Measurements from ENCODE around the gene CACUL1. TPM values are rescaled to one million over a fixed set of nuclear protein-coding genes. Genes with fewer than 3 reads are reported as not detected.

The CACUL1 gene
- total RNA-seq, 3 donors from 2014 or later: 31.2 to 33.5 (median 31.8) TPM

DNA sequence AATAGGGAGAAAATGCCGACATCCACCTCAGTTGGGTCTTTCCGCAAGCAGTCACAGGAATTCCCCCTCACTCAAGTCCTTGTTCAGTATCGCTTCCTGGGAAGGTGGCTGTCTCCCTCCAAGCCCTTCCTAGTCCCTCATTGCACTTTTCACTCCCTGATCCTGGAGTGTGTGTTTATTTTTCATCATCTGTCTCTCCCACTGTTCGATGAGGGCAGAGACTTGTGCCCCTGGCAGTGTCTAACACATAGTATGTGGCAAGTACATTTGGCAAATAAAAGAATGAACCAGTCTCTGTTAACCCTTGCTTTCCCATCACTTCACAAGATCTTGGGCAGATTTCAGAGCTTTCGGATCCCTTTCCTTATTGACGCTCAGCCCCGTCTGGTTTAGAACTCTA lies 24.0 kb upstream of the CACUL1 start:
- DNase-seq (no peak), ATAC-seq (no peak)
- peaks cover 13% of the 10 kb centered on the region for H3K27me3 Mint-ChIP-seq (ENCODE audit: low read depth)
- H3K36me3 Mint-ChIP-seq (ENCODE audit: insufficient read depth): no peaks in the 10 kb centered on the region
- H3K9me3 Mint-ChIP-seq: peaks cover 7% of the 10 kb centered on the region
- H3K4me1 Mint-ChIP-seq (ENCODE audit: low read depth): no peaks in the 10 kb centered on the region
- no peak overlapping the region for H3K4me3 Mint-ChIP-seq

DNA sequence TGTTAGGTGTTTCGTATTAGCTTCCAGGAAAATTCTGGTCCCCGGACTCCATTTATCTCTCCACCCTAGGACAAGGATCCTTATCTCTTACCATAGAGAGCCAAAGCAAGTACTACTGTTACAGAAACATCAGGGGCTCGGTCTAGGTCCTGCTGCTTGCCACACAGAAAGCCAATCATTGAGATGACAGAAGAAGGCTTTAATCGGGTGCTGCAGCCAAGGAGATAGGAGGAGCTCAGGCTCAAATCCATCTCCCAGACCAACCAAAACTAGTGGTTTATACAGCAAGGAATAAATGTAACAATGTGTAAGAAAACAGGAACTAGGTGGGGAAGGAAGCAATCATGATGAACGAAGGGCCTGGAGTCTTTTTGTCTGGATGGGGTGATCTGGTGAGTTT lies 22.2 kb upstream of the CACUL1 start:
- no peaks in the 10 kb centered on the region for H3K36me3 Mint-ChIP-seq (ENCODE audit: insufficient read depth)
- H3K9me3 Mint-ChIP-seq: peaks cover 7% of the 10 kb centered on the region
- ATAC-seq (no peak), DNase-seq (no peak)
- H3K4me3 Mint-ChIP-seq: no peak overlapping the region
- no peaks in the 10 kb centered on the region for H3K4me1 Mint-ChIP-seq (ENCODE audit: low read depth)
- H3K27me3 Mint-ChIP-seq (ENCODE audit: low read depth): peaks cover 11% of the 10 kb centered on the region

DNA sequence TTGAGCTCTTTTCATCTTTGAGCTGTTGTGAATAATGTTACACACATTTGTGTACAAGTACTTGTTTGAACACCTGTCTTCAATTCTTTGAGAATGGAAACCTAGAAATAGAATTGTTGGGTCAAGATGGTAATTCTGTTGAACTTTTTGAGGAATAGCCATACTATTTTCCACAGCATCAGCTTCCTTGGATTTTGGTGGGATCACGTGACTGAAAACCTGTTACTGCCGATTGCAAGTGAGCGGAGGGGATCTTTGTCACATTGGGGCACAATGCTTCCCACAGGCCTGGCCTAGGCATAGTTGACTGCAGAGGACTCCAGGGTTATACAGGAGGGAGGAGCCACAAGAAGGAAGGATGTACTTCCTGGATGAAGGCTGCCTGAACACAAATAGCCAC lies 21.3 kb upstream of the CACUL1 start:
- H3K36me3 Mint-ChIP-seq (ENCODE audit: insufficient read depth): no peaks in the 10 kb centered on the region
- H3K9me3 Mint-ChIP-seq: peaks cover 7% of the 10 kb centered on the region
- ATAC-seq (no peak), DNase-seq (no peak)
- peaks cover 14% of the 10 kb centered on the region for H3K27me3 Mint-ChIP-seq (ENCODE audit: low read depth)
- H3K4me1 Mint-ChIP-seq (ENCODE audit: low read depth): no peaks in the 10 kb centered on the region
- H3K4me3 Mint-ChIP-seq: no peak overlapping the region

- ATAC-seq (no peak), DNase-seq (no peak)
- no peaks in the 10 kb centered on the region for H3K36me3 Mint-ChIP-seq (ENCODE audit: insufficient read depth)
- H3K9me3 Mint-ChIP-seq: peaks cover 7% of the 10 kb centered on the region
- no peaks in the 10 kb centered on the region for H3K4me1 Mint-ChIP-seq (ENCODE audit: low read depth)
- peaks cover 14% of the 10 kb centered on the region for H3K27me3 Mint-ChIP-seq (ENCODE audit: low read depth)
- no peak overlapping the region for H3K4me3 Mint-ChIP-seq
These were observed 20.7 kb upstream of the CACUL1 start for GRCh38 chr10:118775478-118775877.

- H3K27me3 Mint-ChIP-seq (ENCODE audit: low read depth): peaks cover 3% of the 10 kb centered on the region
- DNase-seq (no peak), ATAC-seq (no peak)
- no peaks in the 10 kb centered on the region for H3K4me1 Mint-ChIP-seq (ENCODE audit: low read depth)
- H3K4me3 Mint-ChIP-seq: no peak overlapping the region
- peaks cover 7% of the 10 kb centered on the region for H3K9me3 Mint-ChIP-seq
- no peaks in the 10 kb centered on the region for H3K36me3 Mint-ChIP-seq (ENCODE audit: insufficient read depth)
These were observed 18.3 kb upstream of the CACUL1 start for GRCh38 chr10:118773041-118773440.

- DNase-seq: no peak
- Mint-ChIP-seq H3K9me3 (peaks cover 5% of the 10 kb centered on the region), H3K36me3 (ENCODE audit: insufficient read depth) (no peaks in the 10 kb centered on the region), H3K27me3 (ENCODE audit: low read depth) (peaks cover 3% of the 10 kb centered on the region), H3K4me1 (ENCODE audit: low read depth) (no peaks in the 10 kb centered on the region), H3K4me3 (no peak overlapping the region)
- no peak for ATAC-seq
These were observed 17.2 kb upstream of the CACUL1 start for GRCh38 chr10:118771976-118772375.

DNA sequence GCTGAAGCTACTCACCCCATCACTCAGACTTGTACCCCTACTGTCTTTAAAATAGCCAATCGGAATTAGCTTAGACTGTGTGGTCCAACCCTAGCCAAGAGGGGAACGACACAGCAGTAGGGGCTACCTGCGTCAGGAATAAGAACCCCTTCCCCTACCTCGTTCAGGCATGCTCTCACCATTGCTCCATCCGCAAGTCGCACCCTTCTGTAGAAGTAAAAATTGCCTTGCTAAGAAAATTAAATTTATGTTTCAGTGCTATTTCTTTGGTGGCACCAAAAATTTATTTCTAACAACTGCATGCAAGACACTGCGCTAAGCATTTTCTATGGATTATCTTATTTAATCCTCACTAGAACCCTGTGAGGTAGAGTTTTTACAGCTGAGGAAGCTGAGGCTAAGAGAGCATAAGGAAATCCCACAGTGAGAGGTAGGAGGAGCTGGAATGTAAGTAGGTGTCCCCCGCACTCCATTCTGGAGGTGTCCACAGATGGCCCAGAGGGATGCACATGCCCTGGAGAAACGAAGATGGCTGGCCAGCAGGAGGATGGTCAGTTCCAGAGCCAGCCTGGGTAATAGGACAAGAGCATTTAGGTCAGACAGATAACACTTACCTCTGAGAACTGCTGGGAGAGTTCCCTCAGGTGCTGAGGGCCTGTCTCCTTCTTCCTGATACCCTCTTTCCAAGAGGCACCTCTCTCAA lies 15.3 kb upstream of the CACUL1 start:
- Mint-ChIP-seq H3K36me3 (ENCODE audit: insufficient read depth) (no peaks in the 10 kb centered on the region), H3K9me3 (no peaks in the 10 kb centered on the region), H3K4me3 (no peak overlapping the region), H3K4me1 (ENCODE audit: low read depth) (no peaks in the 10 kb centered on the region), H3K27me3 (ENCODE audit: low read depth) (peaks cover 3% of the 10 kb centered on the region)
- ATAC-seq (no peak), DNase-seq (no peak)

- DNase-seq (no peak), ATAC-seq (no peak)
- Mint-ChIP-seq H3K4me1 (ENCODE audit: low read depth) (no peaks in the 10 kb centered on the region), H3K9me3 (no peaks in the 10 kb centered on the region), H3K4me3 (no peak overlapping the region), H3K36me3 (ENCODE audit: insufficient read depth) (no peaks in the 10 kb centered on the region), H3K27me3 (ENCODE audit: low read depth) (peaks cover 3% of the 10 kb centered on the region)
These were observed 13.5 kb upstream of the CACUL1 start for GRCh38 chr10:118768041-118768919.

DNA sequence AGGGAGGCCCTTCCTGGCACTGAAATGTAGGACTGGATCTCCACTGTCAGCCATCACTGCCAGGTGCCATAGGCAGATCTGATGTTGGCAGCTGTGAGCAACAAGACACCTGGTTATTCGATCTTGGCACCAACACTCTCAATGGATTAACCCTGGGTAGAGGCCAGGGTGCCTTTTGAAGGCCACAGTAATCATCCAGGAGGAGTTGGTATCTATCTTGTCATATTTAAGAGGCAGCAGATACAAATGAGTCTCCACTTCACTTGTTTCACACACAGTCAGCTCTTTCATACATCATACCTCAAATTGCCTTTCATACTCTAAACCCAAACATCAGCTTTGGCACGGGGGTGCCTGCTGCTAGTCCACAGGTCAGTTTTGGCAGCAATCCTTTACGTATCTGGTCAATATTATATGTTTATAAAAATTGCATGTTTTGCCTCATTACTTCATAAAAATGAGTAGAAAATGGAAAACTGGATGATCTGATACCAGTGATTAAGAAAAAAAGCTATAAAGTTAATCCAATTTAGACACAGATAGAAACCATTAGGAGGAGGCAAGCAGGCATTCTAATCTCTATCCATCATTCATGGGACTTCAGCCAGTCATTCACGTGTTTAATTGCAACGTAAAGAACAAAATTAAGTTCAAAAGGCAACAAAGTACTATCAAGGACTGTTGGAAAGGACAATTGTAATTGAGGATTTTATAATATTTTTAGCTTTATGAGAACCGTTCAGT lies 12.7 kb upstream of the CACUL1 start:
- Mint-ChIP-seq H3K4me1 (ENCODE audit: low read depth) (no peaks in the 10 kb centered on the region), H3K27me3 (ENCODE audit: low read depth) (peaks cover 3% of the 10 kb centered on the region), H3K4me3 (no peak overlapping the region), H3K36me3 (ENCODE audit: insufficient read depth) (no peaks in the 10 kb centered on the region), H3K9me3 (no peaks in the 10 kb centered on the region)
- DNase-seq (no peak), ATAC-seq (no peak)

DNA sequence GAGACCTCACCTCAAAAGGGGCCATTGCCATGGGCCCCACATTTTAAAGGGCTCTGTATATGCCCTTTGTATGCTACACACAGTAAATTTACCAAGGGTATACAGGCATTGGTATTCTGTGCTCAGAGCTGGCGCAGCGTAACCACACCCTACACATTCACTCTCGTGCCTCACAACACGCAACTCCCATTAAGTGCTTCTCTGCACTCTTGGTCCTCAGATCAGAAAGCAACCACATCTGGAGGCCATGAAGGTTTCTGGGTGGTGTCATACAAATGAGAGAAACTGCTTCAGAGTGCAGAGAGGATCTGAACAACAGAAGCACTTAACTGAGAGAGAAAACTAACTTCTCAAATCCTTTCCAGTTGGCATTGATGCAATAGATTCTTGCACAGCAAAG lies 9.4 kb upstream of the CACUL1 start:
- no peaks in the 10 kb centered on the region for H3K4me1 Mint-ChIP-seq (ENCODE audit: low read depth)

GRCh38 chr10:118763202-118763988 lies 8.6 kb upstream of the CACUL1 start:
- Mint-ChIP-seq H3K4me1 (ENCODE audit: low read depth) (no peaks in the 10 kb centered on the region), H3K9me3 (no peaks in the 10 kb centered on the region), H3K4me3 (no peak overlapping the region), H3K27me3 (ENCODE audit: low read depth) (no peaks in the 10 kb centered on the region), H3K36me3 (ENCODE audit: insufficient read depth) (no peaks in the 10 kb centered on the region)
- no peak for DNase-seq
- no peak for ATAC-seq

More for the DNA sequence above, 9.4 kb upstream of the CACUL1 start:
- Mint-ChIP-seq H3K9me3 (no peaks in the 10 kb centered on the region), H3K27me3 (ENCODE audit: low read depth) (no peaks in the 10 kb centered on the region), H3K4me3 (no peak overlapping the region), H3K36me3 (ENCODE audit: insufficient read depth) (no peaks in the 10 kb centered on the region)
- DNase-seq: no peak
- no peak for ATAC-seq

DNA sequence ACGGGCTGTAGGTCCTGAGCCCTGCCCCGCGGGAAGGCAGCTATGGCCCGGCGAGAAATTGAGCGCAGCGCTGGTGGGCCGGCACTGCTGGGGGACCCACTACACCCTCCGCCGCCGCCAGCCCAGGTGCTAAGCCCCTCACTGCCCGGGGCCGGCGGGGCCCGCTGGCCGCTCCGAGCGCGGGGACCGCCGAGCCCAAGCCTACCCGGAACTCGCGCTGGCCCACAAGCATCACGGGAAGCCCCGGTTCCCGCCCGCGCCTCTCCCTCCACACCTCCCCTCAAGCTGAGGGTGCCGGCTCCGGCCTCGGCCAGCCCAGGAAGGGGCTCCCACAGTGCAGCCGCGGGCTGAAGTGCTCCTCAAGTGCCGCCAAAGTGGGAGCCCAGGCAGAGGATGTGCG lies 5.5 kb upstream of the CACUL1 start:
- Mint-ChIP-seq H3K27me3 (ENCODE audit: low read depth) (no peaks in the 10 kb centered on the region), H3K4me1 (ENCODE audit: low read depth) (peaks cover 3% of the 10 kb centered on the region), H3K4me3 (no peak overlapping the region), H3K9me3 (no peaks in the 10 kb centered on the region), H3K36me3 (ENCODE audit: insufficient read depth) (no peaks in the 10 kb centered on the region)
- no peak for DNase-seq
- no peak for ATAC-seq

GRCh38 chr10:118758449-118758848 lies 3.7 kb upstream of the CACUL1 start:
- ATAC-seq (no peak), DNase-seq (no peak)
- H3K9me3 Mint-ChIP-seq: no peaks in the 10 kb centered on the region

DNA sequence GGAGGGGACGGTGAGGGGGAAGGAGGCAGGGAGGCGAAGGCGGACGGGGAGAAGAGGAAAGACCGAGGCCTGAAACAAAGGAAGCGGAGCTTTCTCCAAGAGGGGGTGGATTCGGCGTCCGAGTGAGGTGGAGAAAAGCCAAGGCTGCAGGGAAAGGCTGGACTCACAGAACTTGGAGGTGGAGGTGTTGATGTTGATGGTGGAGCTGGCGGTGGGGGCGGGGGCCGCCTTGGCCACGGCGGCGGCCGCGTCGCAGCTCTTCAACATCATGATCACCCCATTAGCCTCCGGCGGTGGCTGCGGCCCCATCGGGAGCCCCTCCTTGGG lies 578 bp downstream of the CACUL1 start:
- Mint-ChIP-seq H3K4me1 (ENCODE audit: low read depth) (peaks cover 35% of the 10 kb centered on the region), H3K4me3 (peak overlapping the region; percentile 93), H3K27me3 (ENCODE audit: low read depth) (no peaks in the 10 kb centered on the region), H3K36me3 (ENCODE audit: insufficient read depth) (no peaks in the 10 kb centered on the region), H3K9me3 (no peaks in the 10 kb centered on the region)
- ATAC-seq: peak; percentile 8 to 10
- DNase-seq: peak; percentile 9

More at GRCh38 chr10:118758449-118758848, 3.7 kb upstream of the CACUL1 start:
- H3K27me3 Mint-ChIP-seq (ENCODE audit: low read depth): no peaks in the 10 kb centered on the region
- peaks cover 7% of the 10 kb centered on the region for H3K4me1 Mint-ChIP-seq (ENCODE audit: low read depth)
- H3K36me3 Mint-ChIP-seq (ENCODE audit: insufficient read depth): no peaks in the 10 kb centered on the region
- H3K4me3 Mint-ChIP-seq: no peak overlapping the region

Data from activated T-cell treated with anti-CD3 and anti-CD28 coated beads, Interleukin-2, amount 50 U/mL, for 4 hours (primary cell).